ENCODE data around the gene TAS2R8. TPM values are rescaled to one million over a fixed set of nuclear protein-coding genes. Genes with fewer than 3 reads are reported as not detected.

The TAS2R8 gene
- total and polyA plus RNA-seq, 2 of the 8 experiments (the other 6 are each of a cell fraction or from before 2014, with no cell fraction given): not detected

DNA sequence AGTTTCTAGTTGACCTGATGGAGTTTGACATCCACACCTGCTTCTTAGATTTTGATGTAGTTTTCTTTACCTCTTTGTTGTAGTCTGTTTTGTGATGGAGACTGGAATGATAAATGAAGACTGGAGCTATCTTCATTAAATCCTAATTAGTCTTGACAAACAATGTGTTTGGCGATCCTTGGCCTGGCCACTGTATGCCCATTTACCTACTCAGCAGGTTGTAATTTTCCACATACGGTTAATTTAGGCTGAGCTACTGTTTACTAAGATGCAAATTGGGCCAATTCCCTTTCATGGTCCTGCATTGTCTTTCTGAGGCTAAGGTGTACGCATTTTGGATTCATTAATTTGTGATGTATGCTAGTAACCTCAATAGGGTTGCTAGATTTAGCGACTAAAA is 4.5 kb downstream of the TAS2R8 start, which contains the start of gene TAS2R7 (continued):
- TF ChIP-seq JUND (IDR thresholded peaks at IDR 0.05; ENCODE audit: low read length) (no peak), SRF (IDR thresholded peaks at IDR 0.05; ENCODE audit: low read depth, low read length) (no peak), TAF1 (IDR thresholded peaks at IDR 0.05; ENCODE audit: low read depth, low read length) (no peak)

Measured in H1 (cell line).